Measurements from ENCODE around the gene POLA2. TPM values are rescaled to one million over a fixed set of nuclear protein-coding genes. Genes with fewer than 3 reads are reported as not detected.

The POLA2 gene
- polyA plus RNA-seq, 2 of the 4 experiments (the other 2 are of a cell fraction) = 34.5 to 52.3 TPM

GRCh38 chr11:65314501-65315203 is 52.9 kb downstream of the POLA2 start, which contains the start of gene CDC42EP2 (continued):
- TF ChIP-seq CHD4 (IDR thresholded peaks at IDR 0.05; ENCODE audit: borderline replicate concordance) = no peak
- TF ChIP-seq POLR2AphosphoS2 (conservative IDR thresholded peaks at IDR 0.05; ENCODE audit: low read length) = no peak
- peak; percentile 70 for TF ChIP-seq POLR2A (IDR thresholded peaks at IDR 0.05; ENCODE audit: low read length)
- TF ChIP-seq TFCP2L1 (CRISPR knock-in tag; IDR thresholded peaks at IDR 0.05) = no peak
- no peak for TF ChIP-seq NPAS2 (CRISPR knock-in tag; IDR thresholded peaks at IDR 0.05; ENCODE audit: borderline replicate concordance)
- TF ChIP-seq RCOR1 (IDR thresholded peaks at IDR 0.05; ENCODE audit: low read depth, low read length) = no peak
- TF ChIP-seq TP53 (CRISPR knock-in tag; IDR thresholded peaks at IDR 0.05) = no peak
- no peak for TF ChIP-seq HOXB13 (CRISPR knock-in tag; IDR thresholded peaks at IDR 0.05; ENCODE audit: low read depth)
- no peak for TF ChIP-seq KDM5A (IDR thresholded peaks at IDR 0.05)
- no peak for TF ChIP-seq RNF2 (IDR thresholded peaks at IDR 0.05; ENCODE audit: borderline replicate concordance, low read depth)
- TF ChIP-seq RFX5 (IDR thresholded peaks at IDR 0.05) = no peak
- TF ChIP-seq, protein P1, sequence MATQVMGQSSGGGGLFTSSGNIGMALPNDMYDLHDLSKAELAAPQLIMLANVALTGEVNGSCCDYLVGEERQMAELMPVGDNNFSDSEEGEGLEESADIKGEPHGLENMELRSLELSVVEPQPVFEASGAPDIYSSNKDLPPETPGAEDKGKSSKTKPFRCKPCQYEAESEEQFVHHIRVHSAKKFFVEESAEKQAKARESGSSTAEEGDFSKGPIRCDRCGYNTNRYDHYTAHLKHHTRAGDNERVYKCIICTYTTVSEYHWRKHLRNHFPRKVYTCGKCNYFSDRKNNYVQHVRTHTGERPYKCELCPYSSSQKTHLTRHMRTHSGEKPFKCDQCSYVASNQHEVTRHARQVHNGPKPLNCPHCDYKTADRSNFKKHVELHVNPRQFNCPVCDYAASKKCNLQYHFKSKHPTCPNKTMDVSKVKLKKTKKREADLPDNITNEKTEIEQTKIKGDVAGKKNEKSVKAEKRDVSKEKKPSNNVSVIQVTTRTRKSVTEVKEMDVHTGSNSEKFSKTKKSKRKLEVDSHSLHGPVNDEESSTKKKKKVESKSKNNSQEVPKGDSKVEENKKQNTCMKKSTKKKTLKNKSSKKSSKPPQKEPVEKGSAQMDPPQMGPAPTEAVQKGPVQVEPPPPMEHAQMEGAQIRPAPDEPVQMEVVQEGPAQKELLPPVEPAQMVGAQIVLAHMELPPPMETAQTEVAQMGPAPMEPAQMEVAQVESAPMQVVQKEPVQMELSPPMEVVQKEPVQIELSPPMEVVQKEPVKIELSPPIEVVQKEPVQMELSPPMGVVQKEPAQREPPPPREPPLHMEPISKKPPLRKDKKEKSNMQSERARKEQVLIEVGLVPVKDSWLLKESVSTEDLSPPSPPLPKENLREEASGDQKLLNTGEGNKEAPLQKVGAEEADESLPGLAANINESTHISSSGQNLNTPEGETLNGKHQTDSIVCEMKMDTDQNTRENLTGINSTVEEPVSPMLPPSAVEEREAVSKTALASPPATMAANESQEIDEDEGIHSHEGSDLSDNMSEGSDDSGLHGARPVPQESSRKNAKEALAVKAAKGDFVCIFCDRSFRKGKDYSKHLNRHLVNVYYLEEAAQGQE (IDR thresholded peaks at IDR 0.05) = peak; percentile 55
- no peak for TF ChIP-seq CEBPB (IDR thresholded peaks at IDR 0.05)
- no peak for TF ChIP-seq HEYL (CRISPR knock-in tag; IDR thresholded peaks at IDR 0.05)
- TF ChIP-seq, protein P2, sequence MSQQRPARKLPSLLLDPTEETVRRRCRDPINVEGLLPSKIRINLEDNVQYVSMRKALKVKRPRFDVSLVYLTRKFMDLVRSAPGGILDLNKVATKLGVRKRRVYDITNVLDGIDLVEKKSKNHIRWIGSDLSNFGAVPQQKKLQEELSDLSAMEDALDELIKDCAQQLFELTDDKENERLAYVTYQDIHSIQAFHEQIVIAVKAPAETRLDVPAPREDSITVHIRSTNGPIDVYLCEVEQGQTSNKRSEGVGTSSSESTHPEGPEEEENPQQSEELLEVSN (IDR thresholded peaks at IDR 0.05; ENCODE audit: borderline replicate concordance, low read depth) = no peak
- TF ChIP-seq, protein P3, sequence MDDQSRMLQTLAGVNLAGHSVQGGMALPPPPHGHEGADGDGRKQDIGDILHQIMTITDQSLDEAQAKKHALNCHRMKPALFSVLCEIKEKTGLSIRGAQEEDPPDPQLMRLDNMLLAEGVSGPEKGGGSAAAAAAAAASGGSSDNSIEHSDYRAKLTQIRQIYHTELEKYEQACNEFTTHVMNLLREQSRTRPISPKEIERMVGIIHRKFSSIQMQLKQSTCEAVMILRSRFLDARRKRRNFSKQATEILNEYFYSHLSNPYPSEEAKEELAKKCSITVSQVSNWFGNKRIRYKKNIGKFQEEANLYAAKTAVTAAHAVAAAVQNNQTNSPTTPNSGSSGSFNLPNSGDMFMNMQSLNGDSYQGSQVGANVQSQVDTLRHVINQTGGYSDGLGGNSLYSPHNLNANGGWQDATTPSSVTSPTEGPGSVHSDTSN (IDR thresholded peaks at IDR 0.05) = no peak; the same call in 1 of the 2 replicates
- no peak for TF ChIP-seq FOSL2 (IDR thresholded peaks at IDR 0.05)
- TF ChIP-seq FOSL2 (CRISPR knock-in tag; IDR thresholded peaks at IDR 0.05) = no peak
- TF ChIP-seq ZFP36 (IDR thresholded peaks at IDR 0.05; ENCODE audit: borderline replicate concordance, partially characterized antibody) = no peak
- TF ChIP-seq CHD2 (IDR thresholded peaks at IDR 0.05; ENCODE audit: low read length, partially characterized antibody) = no peak
- TF ChIP-seq SREBF2 (IDR thresholded peaks at IDR 0.05) = no peak
- no peak for TF ChIP-seq JUNB (IDR thresholded peaks at IDR 0.05)
- peak; percentile 25; the same call in 1 of the 2 replicates for TF ChIP-seq MAX (IDR thresholded peaks at IDR 0.05)
- no peak for TF ChIP-seq ATOH8 (CRISPR knock-in tag; IDR thresholded peaks at IDR 0.05; ENCODE audit: low read depth)
- TF ChIP-seq, protein P4, sequence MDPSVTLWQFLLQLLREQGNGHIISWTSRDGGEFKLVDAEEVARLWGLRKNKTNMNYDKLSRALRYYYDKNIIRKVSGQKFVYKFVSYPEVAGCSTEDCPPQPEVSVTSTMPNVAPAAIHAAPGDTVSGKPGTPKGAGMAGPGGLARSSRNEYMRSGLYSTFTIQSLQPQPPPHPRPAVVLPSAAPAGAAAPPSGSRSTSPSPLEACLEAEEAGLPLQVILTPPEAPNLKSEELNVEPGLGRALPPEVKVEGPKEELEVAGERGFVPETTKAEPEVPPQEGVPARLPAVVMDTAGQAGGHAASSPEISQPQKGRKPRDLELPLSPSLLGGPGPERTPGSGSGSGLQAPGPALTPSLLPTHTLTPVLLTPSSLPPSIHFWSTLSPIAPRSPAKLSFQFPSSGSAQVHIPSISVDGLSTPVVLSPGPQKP (IDR thresholded peaks at IDR 0.05; ENCODE audit: low read depth, low read length) = no peak
- 0 out of 3 replicates have a peak, but pooled peaks have one; percentile 25 for TF ChIP-seq BCL3 (IDR thresholded peaks at IDR 0.05)
- TF ChIP-seq, protein P5, sequence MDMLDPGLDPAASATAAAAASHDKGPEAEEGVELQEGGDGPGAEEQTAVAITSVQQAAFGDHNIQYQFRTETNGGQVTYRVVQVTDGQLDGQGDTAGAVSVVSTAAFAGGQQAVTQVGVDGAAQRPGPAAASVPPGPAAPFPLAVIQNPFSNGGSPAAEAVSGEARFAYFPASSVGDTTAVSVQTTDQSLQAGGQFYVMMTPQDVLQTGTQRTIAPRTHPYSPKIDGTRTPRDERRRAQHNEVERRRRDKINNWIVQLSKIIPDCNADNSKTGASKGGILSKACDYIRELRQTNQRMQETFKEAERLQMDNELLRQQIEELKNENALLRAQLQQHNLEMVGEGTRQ (IDR thresholded peaks at IDR 0.05) = no peak
- no peak for TF ChIP-seq HES2 (IDR thresholded peaks at IDR 0.05)
- no peak for TF ChIP-seq EP300 (IDR thresholded peaks at IDR 0.05)
- TF ChIP-seq SMC3 (IDR thresholded peaks at IDR 0.05) = no peak; the same call in 2 of the 3 replicates
- no peak for TF ChIP-seq NR3C1 (IDR thresholded peaks at IDR 0.05)
- TF ChIP-seq HDAC2 (IDR thresholded peaks at IDR 0.05) = no peak

All from A549 (cell line).